Tongue (tissue), 2 donors: ENCODE data around the gene THRB. TPM values are rescaled to one million over a fixed set of nuclear protein-coding genes. Genes with fewer than 3 reads are reported as not detected.

ENCODE experiments used
- DNase-seq: peaks from one replicate; pipeline ENCODE4 v3.0.0-alpha.2; 2015
- total RNA-seq: library from RNA; depleted of rRNA; stranded (reverse); fragments of >200 nt; gene quantifications from one replicate; pipeline ENCODE4 v1.2.3, GENCODE V29; 2014

The THRB gene
- total RNA-seq, 1 donor from 2014 or later: 3.4 TPM

DNA sequence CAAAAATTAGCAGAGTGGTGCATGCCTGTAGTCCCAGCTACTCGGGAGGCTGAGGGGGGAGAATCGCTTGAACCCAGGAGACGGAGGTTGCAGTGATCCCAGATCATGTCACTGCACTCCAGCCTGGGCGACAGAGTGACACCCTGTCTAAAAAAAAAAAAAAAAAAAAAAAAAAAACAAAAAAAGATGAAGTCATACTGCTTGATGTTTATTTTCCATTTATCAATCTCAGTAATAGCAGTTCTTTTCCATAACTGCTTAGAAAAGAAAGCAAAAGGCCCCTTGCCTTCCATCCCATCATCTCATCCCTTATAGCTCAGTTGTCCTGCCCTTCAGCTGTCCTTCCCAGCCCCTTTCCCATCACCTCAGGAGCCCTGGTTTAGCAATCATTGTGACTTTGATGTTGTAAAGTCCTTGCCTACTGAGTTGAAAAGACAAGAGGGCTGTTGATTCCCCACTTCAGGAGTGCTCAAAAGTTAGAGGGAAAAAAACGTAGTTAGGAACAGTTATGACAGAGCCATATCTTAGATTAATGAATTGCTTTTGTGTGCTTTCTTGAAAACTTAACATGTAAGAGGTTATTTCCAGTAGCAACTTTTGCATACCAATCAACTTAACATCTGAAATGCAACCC, 18.0 kb upstream of the THRB start:
- DNase-seq: no peak

- DNase-seq: no peak
Measured at GRCh38 chr3:24510030-24510648, 15.5 kb upstream of the THRB start.

- DNase-seq: no peak
Measured at GRCh38 chr3:24508423-24508839, 13.8 kb upstream of the THRB start.

DNA sequence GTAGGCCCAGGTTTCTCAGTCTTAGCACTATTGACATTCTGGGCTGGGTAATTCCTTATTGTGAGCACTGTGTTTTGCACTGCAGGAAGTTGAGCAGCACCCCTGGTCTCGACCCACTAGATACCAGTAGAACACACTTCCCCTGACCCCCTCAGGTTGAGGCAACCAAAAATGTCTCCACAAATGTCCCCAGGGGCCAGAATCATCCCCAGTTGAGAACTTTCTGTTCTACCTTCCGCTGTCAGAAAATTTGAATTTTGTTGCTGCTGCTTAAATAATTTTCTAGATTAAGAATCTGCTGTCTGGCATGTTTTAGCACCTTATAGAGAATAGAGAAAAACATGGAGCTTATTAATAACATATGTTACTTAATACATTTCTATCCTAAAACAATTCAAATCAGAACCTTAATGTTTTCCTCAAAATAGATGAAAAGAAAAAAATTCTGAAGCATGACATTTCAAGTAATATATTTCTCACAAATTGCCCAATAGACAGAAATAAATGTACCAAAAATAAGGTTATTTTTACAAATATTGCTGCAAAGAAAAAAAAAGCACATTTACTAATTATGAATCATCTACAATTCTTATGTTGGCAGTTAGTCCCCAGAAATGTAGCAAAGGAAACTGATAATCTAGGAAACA, 13.2 kb upstream of the THRB start:
- DNase-seq: no peak

DNA sequence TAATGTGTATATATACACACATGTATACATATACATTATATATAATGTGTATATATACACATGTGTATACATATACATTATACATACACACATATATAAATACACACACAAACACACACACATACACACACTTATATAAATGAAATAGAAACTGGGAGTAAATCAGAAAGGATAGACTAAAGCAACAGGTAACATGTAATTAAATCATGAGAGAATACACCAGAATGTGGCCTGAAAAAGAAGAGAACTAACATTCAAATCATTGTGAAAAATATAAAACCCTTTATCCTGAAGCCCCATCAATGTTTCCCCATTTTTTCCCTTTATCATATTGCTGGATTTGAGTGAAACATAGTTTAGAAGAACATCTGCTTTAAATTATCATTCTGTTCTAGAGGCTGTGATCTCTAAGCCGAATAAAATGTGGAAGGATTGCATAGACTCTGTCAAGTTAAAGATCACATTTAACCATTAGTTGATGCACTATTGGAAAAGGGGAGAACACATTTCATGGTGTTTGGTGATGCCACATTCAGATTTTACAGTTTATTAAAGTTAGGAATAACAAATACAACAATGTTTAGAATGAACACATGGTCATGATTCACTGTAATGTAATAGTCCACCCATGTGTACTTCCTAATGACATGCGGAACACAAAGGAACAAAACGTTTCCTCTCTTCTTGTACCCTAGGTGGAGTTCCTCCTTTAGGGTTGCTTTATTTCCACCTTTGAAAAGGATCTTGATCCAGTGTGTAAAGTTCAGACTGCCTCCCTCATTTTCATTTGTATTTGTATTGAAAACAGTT, 12.5 kb upstream of the THRB start:
- DNase-seq: no peak

DNA sequence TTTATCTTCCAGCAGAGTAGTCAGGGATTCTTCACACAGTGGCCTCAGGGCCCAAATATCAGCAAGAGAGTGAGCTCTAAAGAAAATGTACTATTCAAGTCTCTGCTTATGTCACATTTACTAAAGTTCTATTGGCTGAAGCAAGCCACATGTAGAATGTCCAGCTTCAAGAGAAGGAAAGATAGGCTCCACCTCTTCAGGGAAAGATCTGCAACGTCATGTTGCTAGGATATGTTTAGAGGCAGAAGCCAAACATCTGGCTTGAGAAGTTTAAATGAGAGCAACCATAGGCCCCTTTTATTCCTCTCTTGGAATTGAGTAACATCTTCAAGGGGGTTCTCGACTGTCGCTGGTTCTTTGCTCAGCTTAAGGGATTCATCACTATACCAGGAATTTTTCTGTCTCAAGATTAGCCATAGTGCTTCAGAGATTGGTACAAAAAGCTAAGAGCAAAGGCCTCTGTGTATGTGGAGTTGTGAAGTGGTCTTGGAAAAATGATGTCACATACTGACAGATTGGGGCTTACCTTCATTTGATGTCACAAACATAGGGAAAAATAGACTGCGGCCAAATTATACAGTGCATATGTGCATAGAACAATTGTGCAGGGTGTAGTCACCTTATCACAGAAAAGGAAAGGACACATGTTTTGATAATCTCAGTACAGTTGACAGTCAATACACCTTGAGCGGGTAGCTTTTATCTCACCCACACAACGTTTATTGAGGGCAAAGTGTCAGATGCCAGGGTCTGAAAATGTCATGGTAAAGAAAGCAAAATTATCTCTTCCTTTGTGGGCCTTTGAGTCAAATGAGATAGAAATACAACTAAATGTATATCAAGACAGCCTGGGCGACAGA, 11.3 kb upstream of the THRB start:
- DNase-seq: peak; percentile 30

DNA sequence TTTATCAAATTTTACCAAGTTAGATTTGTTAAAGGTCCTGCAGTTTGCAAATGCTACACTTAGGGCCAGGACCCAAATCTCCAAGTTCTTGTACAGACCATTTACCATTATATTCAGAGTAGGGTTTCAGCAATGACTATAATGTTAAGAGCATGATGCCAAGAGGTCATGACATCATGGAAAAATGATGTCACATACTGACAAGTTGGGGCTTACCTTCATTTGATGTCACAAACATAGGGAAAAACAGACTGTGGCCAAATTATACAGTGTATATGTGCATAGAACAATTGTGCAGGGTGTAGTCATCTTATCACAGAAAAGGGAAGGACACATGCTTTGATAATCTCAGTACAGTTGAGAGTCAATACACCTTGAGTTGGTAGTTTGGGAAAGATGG, 10.1 kb upstream of the THRB start:
- DNase-seq: no peak

GRCh38 chr3:24503616-24504113, 9.0 kb upstream of the THRB start:
- DNase-seq: no peak

GRCh38 chr3:24502690-24503089, 8.0 kb upstream of the THRB start:
- DNase-seq: no peak

- no peak for DNase-seq
Measured at GRCh38 chr3:24500806-24501205, 6.2 kb upstream of the THRB start.

GRCh38 chr3:24499991-24500390, 5.3 kb upstream of the THRB start:
- DNase-seq: no peak

GRCh38 chr3:24498796-24499195, 4.1 kb upstream of the THRB start:
- peak; percentile 19 for DNase-seq

- no peak for DNase-seq
Measured at GRCh38 chr3:24498391-24498790, 3.7 kb upstream of the THRB start.

DNA sequence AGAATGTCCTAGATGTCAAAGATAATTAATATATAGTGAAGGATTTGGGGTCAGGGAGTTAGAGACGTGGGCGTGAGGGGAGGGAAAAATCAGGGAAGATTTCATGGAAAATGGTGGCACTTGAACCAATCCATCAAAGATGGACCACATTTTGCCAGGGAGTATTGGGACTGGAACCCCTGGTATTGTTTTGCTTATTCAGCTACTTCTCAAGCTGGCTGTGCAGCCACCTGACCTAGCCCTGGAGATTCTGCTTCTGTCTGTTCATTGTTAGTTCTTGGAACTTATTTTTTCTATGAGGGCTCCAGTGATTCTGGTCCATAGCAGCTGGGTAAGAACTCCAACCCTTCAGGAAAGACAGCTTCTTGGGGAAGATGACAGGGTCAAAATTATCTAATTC, 3.3 kb upstream of the THRB start:
- no peak for DNase-seq

GRCh38 chr3:24496529-24497482, 2.2 kb upstream of the THRB start:
- DNase-seq: peak; percentile 70

GRCh38 chr3:24495326-24495994, 810 bp upstream of the THRB start:
- peak; percentile 32 for DNase-seq

- DNase-seq: peak; percentile 59
Measured at GRCh38 chr3:24493746-24494617, 668 bp downstream of the THRB start.

DNA sequence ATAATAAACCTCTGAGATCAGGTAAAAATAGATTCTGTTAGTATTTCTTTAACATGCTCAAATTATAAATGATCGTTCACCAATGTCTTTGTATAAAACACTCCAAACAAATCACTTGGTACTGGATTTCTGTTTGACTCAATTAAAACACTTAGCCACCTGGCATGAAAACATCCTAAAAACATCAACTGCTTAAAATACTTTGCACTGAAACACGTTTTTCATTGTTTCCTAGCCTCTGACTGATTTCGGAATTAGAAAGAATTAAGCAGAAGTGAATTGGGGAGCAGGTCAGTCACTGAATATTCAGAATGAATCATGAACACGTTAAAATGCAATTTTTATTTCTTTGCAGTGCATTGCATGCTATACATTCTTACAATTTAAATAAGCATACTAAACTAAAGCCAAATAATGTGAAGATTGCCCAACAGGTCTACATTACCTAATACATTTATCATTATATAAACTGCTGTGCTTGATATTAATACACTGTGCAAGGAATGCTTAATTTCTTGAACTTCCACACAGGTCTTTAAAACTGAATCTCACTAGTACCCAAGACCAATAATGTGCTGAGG, 1.6 kb downstream of the THRB start:
- no peak for DNase-seq

DNA sequence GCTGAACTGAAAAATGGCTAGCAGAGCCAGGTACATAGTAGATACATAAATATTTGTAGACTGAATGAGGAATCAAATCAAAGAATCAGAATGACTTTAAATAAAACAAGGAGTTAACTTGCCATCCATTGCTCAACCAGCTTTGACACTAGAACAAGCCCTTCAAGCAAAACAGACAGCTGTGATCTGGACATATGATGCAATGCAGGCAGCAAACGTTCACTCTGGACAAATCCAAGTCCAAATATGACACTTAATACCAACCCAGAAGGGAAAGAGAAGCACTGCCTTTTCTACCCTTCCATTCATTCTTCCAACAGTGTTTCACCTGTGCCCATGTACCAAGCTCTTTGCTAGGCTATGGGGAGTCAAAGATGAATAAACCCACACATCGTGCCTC, 4.5 kb downstream of the THRB start:
- no peak for DNase-seq
